ENCODE data around the gene GSG1L. TPM values are rescaled to one million over a fixed set of nuclear protein-coding genes. Genes with fewer than 3 reads are reported as not detected.

Gene GSG1L
- total RNA-seq, 2 experiments from 2014 or later, result not detected

- no peak overlapping the region for H3K4me3 Mint-ChIP-seq
- H3K36me3 Mint-ChIP-seq (ENCODE audit: low read depth), result peaks cover 9% of the 10 kb centered on the region
- CTCF ChIA-PET, result interaction anchor here (1.5 to 2.0 kb wide), 2 partner anchors 22 to 125 kb away, joined by 4 to 8 read pairs; no protein-coding TSS in a partner anchor
- intact Hi-C loops (cut with micrococcal nuclease), result no loop called here
- H3K4me1 Mint-ChIP-seq (ENCODE audit: low read depth), result peaks cover 4% of the 10 kb centered on the region
- no peaks in the 10 kb centered on the region for H3K9me3 Mint-ChIP-seq
- H3K27me3 Mint-ChIP-seq, result no peaks in the 10 kb centered on the region
- H3K27ac Mint-ChIP-seq, result no peak overlapping the region
- DNase-seq (no peak), ATAC-seq (no peak)
- no peak for TF ChIP-seq CTCF (IDR thresholded peaks at IDR 0.05)
- POLR2A ChIA-PET, result no interaction called here
Observed at GRCh38 chr16:28092721-28093384, 29.3 kb upstream of the GSG1L start.

GRCh38 chr16:28091656-28092055 is 28.1 kb upstream of the GSG1L start:
- TF ChIP-seq CTCF (IDR thresholded peaks at IDR 0.05), result no peak
- POLR2A ChIA-PET, result no interaction called here
- DNase-seq (no peak), ATAC-seq (no peak)
- H3K4me1 Mint-ChIP-seq (ENCODE audit: low read depth), result peaks cover 4% of the 10 kb centered on the region
- H3K36me3 Mint-ChIP-seq (ENCODE audit: low read depth), result peaks cover 2% of the 10 kb centered on the region
- CTCF ChIA-PET, result interaction anchor here (1.5 to 2.3 kb wide), 2 partner anchors 21 to 126 kb away, joined by 7 to 8 read pairs; no protein-coding TSS in a partner anchor
- no peaks in the 10 kb centered on the region for H3K27me3 Mint-ChIP-seq
- intact Hi-C loops (cut with micrococcal nuclease), result no loop called here
- no peak overlapping the region for H3K4me3 Mint-ChIP-seq
- H3K9me3 Mint-ChIP-seq, result no peaks in the 10 kb centered on the region
- H3K27ac Mint-ChIP-seq, result no peak overlapping the region

GRCh38 chr16:28090646-28091377 is 27.3 kb upstream of the GSG1L start:
- TF ChIP-seq CTCF (IDR thresholded peaks at IDR 0.05), result no peak
- no peaks in the 10 kb centered on the region for H3K27me3 Mint-ChIP-seq
- H3K36me3 Mint-ChIP-seq (ENCODE audit: low read depth), result no peaks in the 10 kb centered on the region
- H3K27ac Mint-ChIP-seq, result no peak overlapping the region
- ChIA-PET CTCF (interaction anchor here (1.3 to 2.3 kb wide), 2 partner anchors 20 to 127 kb away, joined by 5 to 7 read pairs; no protein-coding TSS in a partner anchor), POLR2A (no interaction called here)
- no peaks in the 10 kb centered on the region for H3K9me3 Mint-ChIP-seq
- peaks cover 4% of the 10 kb centered on the region for H3K4me1 Mint-ChIP-seq (ENCODE audit: low read depth)
- ATAC-seq, result no peak
- DNase-seq, result no peak
- H3K4me3 Mint-ChIP-seq, result no peak overlapping the region
- intact Hi-C loops (cut with micrococcal nuclease), result no loop called here

GRCh38 chr16:28089992-28090365 is 26.5 kb upstream of the GSG1L start:
- no peak overlapping the region for H3K4me3 Mint-ChIP-seq
- intact Hi-C loops (cut with micrococcal nuclease), result no loop called here
- H3K36me3 Mint-ChIP-seq (ENCODE audit: low read depth), result no peaks in the 10 kb centered on the region
- H3K27ac Mint-ChIP-seq, result no peak overlapping the region
- H3K4me1 Mint-ChIP-seq (ENCODE audit: low read depth), result peaks cover 4% of the 10 kb centered on the region
- no peaks in the 10 kb centered on the region for H3K9me3 Mint-ChIP-seq
- no peaks in the 10 kb centered on the region for H3K27me3 Mint-ChIP-seq
- no peak for ATAC-seq
- POLR2A ChIA-PET, result no interaction called here
- TF ChIP-seq CTCF (IDR thresholded peaks at IDR 0.05), result no peak
- DNase-seq, result no peak
- CTCF ChIA-PET, result interaction anchor here (1.3 to 2.3 kb wide), 2 partner anchors 19 to 128 kb away, joined by 5 to 7 read pairs; no protein-coding TSS in a partner anchor

Data from activated CD8-positive, alpha-beta T cell treated with anti-CD3 and anti-CD28 coated beads for 36 hours (primary cell).